ENCODE measurements around the gene TTC23L. TPM values are rescaled to one million over a fixed set of nuclear protein-coding genes. Genes with fewer than 3 reads are reported as not detected.
"Not testable (repeated sequence)": the region's sequence is repeated elsewhere in the genome, so short reads cannot be mapped to it uniquely, and the experiment has no call there.

TTC23L gene
- total RNA-seq, 1 donor = 0.10 TPM

- Histone ChIP-seq H3K27me3 (ENCODE audit: insufficient read depth, low read length) (no peaks in the 10 kb centered on the region), H3K4me3 (ENCODE audit: low read length) (peak overlapping the region; percentile 97), H3K4me1 (ENCODE audit: insufficient read depth, low read length) (peaks cover 32% of the 10 kb centered on the region), H3K9me3 (ENCODE audit: low read depth, low read length) (no peaks in the 10 kb centered on the region)
Measured at GRCh38 chr5:34914671-34915138, 75.7 kb downstream of the TTC23L start.

- peaks cover 32% of the 10 kb centered on the region for H3K4me1 ChIP-seq (ENCODE audit: insufficient read depth, low read length)
- H3K4me3 ChIP-seq (ENCODE audit: low read length) = peak within 1 kb of the TSS; percentile 97
- H3K27me3 ChIP-seq (ENCODE audit: insufficient read depth, low read length) = no peaks in the 10 kb centered on the region
- H3K9me3 ChIP-seq (ENCODE audit: low read depth, low read length) = no peaks in the 10 kb centered on the region
Measured at GRCh38 chr5:34915139-34915855, 76.3 kb downstream of the TTC23L start, which contains the start of the genes BRIX1 and RAD1. TSS of gene BRIX1 (plus strand) at chr5:34915711. CDS start at chr5:34915739, 28 bp downstream. TSS of gene RAD1 (minus strand) at chr5:34915504. CDS start at chr5:34914892, 612 bp downstream.

GRCh38 chr5:34915856-34916192, 76.9 kb downstream of the TTC23L start:
- peaks cover 32% of the 10 kb centered on the region for H3K4me1 ChIP-seq (ENCODE audit: insufficient read depth, low read length)
- no peaks in the 10 kb centered on the region for H3K27me3 ChIP-seq (ENCODE audit: insufficient read depth, low read length)
- peak overlapping the region; percentile 97 for H3K4me3 ChIP-seq (ENCODE audit: low read length)
- H3K9me3 ChIP-seq (ENCODE audit: low read depth, low read length) = no peaks in the 10 kb centered on the region

GRCh38 chr5:34916518-34916917, 77.6 kb downstream of the TTC23L start:
- Histone ChIP-seq H3K27me3 (ENCODE audit: insufficient read depth, low read length) (no peaks in the 10 kb centered on the region), H3K4me1 (ENCODE audit: insufficient read depth, low read length) (peaks cover 32% of the 10 kb centered on the region), H3K4me3 (ENCODE audit: low read length) (peak overlapping the region; percentile 97), H3K9me3 (ENCODE audit: low read depth, low read length) (no peaks in the 10 kb centered on the region)

- no peaks in the 10 kb centered on the region for H3K27me3 ChIP-seq (ENCODE audit: insufficient read depth, low read length)
- H3K4me1 ChIP-seq (ENCODE audit: insufficient read depth, low read length) = peaks cover 32% of the 10 kb centered on the region
- H3K4me3 ChIP-seq (ENCODE audit: low read length) = no peak overlapping the region
- no peaks in the 10 kb centered on the region for H3K9me3 ChIP-seq (ENCODE audit: low read depth, low read length)
Measured at GRCh38 chr5:34918025-34918424, 79.1 kb downstream of the TTC23L start.

- Histone ChIP-seq H3K4me3 (ENCODE audit: low read length) (no peak overlapping the region), H3K27me3 (ENCODE audit: insufficient read depth, low read length) (no peaks in the 10 kb centered on the region), H3K9me3 (ENCODE audit: low read depth, low read length) (no peaks in the 10 kb centered on the region), H3K4me1 (ENCODE audit: insufficient read depth, low read length) (peaks cover 27% of the 10 kb centered on the region)
Measured at GRCh38 chr5:34919077-34919476, 80.1 kb downstream of the TTC23L start.

- H3K4me3 ChIP-seq (ENCODE audit: low read length); H3K27me3 ChIP-seq (ENCODE audit: insufficient read depth, low read length); H3K4me1 ChIP-seq (ENCODE audit: insufficient read depth, low read length); H3K9me3 ChIP-seq (ENCODE audit: low read depth, low read length): not testable (repeated sequence)
Measured at GRCh38 chr5:34923256-34923655, 84.3 kb downstream of the TTC23L start.

- Histone ChIP-seq H3K4me3 (ENCODE audit: low read length) (no peak overlapping the region), H3K27me3 (ENCODE audit: insufficient read depth, low read length) (no peaks in the 10 kb centered on the region), H3K4me1 (ENCODE audit: insufficient read depth, low read length) (peaks cover 8% of the 10 kb centered on the region), H3K9me3 (ENCODE audit: low read depth, low read length) (no peaks in the 10 kb centered on the region)
Measured at GRCh38 chr5:34923694-34924461, 84.9 kb downstream of the TTC23L start.

- Histone ChIP-seq H3K9me3 (ENCODE audit: low read depth, low read length) (no peaks in the 10 kb centered on the region), H3K4me3 (ENCODE audit: low read length) (no peak overlapping the region), H3K27me3 (ENCODE audit: insufficient read depth, low read length) (no peaks in the 10 kb centered on the region), H3K4me1 (ENCODE audit: insufficient read depth, low read length) (peaks cover 9% of the 10 kb centered on the region)
Measured at GRCh38 chr5:34924462-34924765, 85.5 kb downstream of the TTC23L start.

GRCh38 chr5:34926318-34926888, 87.4 kb downstream of the TTC23L start:
- no peaks in the 10 kb centered on the region for H3K9me3 ChIP-seq (ENCODE audit: low read depth, low read length)
- peaks cover 21% of the 10 kb centered on the region for H3K4me1 ChIP-seq (ENCODE audit: insufficient read depth, low read length)
- H3K27me3 ChIP-seq (ENCODE audit: insufficient read depth, low read length) = no peaks in the 10 kb centered on the region
- no peak overlapping the region for H3K4me3 ChIP-seq (ENCODE audit: low read length)

- H3K9me3 ChIP-seq (ENCODE audit: low read depth, low read length) = no peaks in the 10 kb centered on the region
- no peaks in the 10 kb centered on the region for H3K27me3 ChIP-seq (ENCODE audit: insufficient read depth, low read length)
- H3K4me3 ChIP-seq (ENCODE audit: low read length) = no peak overlapping the region
- H3K4me1 ChIP-seq (ENCODE audit: insufficient read depth, low read length) = peaks cover 25% of the 10 kb centered on the region
Measured at GRCh38 chr5:34927785-34928184, 88.8 kb downstream of the TTC23L start.

- Histone ChIP-seq H3K27me3 (ENCODE audit: insufficient read depth, low read length) (no peaks in the 10 kb centered on the region), H3K4me3 (ENCODE audit: low read length) (no peak overlapping the region), H3K9me3 (ENCODE audit: low read depth, low read length) (no peaks in the 10 kb centered on the region), H3K4me1 (ENCODE audit: insufficient read depth, low read length) (peaks cover 26% of the 10 kb centered on the region)
Measured at GRCh38 chr5:34928267-34928666, 89.3 kb downstream of the TTC23L start.

- Histone ChIP-seq H3K27me3 (ENCODE audit: insufficient read depth, low read length) (no peaks in the 10 kb centered on the region), H3K9me3 (ENCODE audit: low read depth, low read length) (no peaks in the 10 kb centered on the region), H3K4me1 (ENCODE audit: insufficient read depth, low read length) (peaks cover 26% of the 10 kb centered on the region), H3K4me3 (ENCODE audit: low read length) (peak within 1 kb of the TSS; percentile 83)
Measured at GRCh38 chr5:34929134-34929719, 90.3 kb downstream of the TTC23L start, which contains the start of gene DNAJC21. TSS of gene DNAJC21 (plus strand) at chr5:34929559. CDS start at chr5:34929820, 261 bp downstream.

GRCh38 chr5:34929720-34930461, 90.9 kb downstream of the TTC23L start:
- H3K4me3 ChIP-seq (ENCODE audit: low read length) = peak overlapping the region; percentile 83
- peaks cover 26% of the 10 kb centered on the region for H3K4me1 ChIP-seq (ENCODE audit: insufficient read depth, low read length)
- H3K27me3 ChIP-seq (ENCODE audit: insufficient read depth, low read length) = no peaks in the 10 kb centered on the region
- H3K9me3 ChIP-seq (ENCODE audit: low read depth, low read length) = no peaks in the 10 kb centered on the region

Data from mononuclear cell (primary cell).